ENCODE measurements around the gene HPD.
"Not testable (repeated sequence)": the region's sequence is repeated elsewhere in the genome, so short reads cannot be mapped to it uniquely, and the experiment has no call there.

DNA sequence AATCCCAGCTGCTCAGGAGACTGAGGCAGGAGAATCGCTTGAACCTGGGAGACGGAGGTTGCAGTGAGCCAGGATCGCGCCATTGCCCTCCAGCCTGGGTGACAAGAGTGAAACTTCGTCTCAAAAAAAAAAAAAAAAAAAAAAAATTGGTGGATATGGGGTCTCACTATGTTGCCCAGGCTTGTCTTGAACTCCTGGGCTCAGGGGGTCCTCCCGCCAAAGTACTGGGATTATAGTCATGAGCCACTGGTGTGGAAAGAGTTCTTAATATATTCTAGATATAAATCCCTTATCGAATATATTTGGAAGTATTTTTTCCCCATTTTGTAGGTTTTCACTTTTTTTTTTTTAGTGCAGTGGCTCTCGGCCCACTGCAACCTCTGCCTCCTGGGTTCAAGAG is 10.6 kb upstream of the HPD start:
- TF ChIP-seq CTCF, POLR2A (IDR thresholded peaks at IDR 0.05): not testable (repeated sequence)

Data from body of pancreas (tissue), 4 donors.